GM18511 (cell line): ENCODE results near the gene TMC7.
A peak's percentile ranks its signal among the peaks of the same experiment; 100 is the strongest.

Source experiments
- ATAC-seq: cut with Tn5 transposase; IDR thresholded peaks from one replicate; pipeline ENCODE4 v1.9.1; 2021; ENCODE audit warnings: mild to moderate bottlenecking, moderate library complexity; ENCODE audit not compliant: unreplicated experiment

The TMC7 gene

DNA sequence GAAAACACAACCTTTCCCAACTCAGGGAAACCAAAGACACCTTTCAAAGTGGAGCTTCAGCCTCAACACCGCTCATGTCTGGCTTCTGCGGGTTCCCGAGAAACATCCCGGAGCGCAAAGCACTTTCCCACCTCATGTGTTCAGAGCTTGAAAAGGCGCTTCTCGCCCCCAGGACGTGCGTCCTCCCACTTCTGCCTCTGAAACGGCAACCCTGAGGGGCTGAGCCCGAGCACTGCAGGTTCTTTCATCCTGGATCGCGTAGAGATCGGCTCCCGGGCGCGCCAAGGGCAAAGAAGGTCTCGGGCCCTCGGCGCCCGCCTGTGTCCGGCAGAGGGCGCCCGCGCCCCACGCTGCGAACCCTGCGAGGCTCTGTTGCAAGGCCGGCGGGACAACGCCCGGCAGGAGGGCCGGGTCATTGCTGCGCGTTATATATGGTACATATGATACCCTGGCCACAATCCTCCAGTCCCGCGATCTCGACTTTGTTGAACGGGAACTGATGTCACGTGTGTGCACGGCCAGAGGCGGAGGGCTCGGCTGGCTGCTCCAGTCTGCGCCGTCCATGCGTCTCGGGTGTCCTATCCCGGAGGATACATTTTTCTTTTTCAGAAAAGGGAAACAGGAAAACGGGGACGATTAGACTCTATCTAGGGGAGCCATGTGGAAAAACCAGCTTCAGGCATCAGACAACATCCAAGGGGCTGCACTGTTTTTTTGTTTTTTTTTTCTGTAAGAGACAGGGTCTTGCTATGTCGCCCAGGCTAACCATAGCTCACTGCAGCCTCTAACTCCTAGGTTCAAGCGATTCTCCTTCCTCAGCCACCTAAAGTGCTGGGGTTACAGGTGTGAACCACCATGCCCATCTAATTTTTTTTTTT lies 102.8 kb downstream of the TMC7 start:
- ATAC-seq, result peak; percentile 80

DNA sequence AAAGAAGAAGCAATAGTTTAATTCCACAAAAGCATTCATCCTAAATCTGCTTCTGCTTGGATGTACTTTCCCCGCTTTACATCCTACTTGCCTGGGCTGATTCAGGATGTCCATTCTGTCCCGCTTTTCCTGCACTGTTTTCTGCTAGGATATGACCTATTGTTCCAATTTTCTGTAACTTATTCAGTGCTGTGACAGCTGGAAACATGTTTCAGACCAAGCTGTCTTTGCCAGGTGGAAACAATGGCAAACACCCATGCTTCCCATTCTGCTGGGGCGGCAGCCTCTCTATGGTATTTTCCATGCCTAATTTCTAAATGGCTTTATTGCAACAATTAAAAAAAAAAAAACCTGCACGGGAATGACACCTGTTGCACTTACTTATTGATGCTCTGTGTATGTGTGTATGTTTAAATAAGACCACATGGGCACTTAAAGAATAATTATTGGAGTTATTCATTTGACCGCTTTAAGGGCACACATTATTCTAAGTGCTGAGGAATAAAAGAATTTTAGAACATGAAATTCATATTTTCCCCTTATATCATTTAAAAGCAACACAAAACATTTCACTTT lies 104.7 kb downstream of the TMC7 start:
- no peak for ATAC-seq

- no peak for ATAC-seq
These were observed 105.7 kb downstream of the TMC7 start for GRCh38 chr16:19089410-19089955.

DNA sequence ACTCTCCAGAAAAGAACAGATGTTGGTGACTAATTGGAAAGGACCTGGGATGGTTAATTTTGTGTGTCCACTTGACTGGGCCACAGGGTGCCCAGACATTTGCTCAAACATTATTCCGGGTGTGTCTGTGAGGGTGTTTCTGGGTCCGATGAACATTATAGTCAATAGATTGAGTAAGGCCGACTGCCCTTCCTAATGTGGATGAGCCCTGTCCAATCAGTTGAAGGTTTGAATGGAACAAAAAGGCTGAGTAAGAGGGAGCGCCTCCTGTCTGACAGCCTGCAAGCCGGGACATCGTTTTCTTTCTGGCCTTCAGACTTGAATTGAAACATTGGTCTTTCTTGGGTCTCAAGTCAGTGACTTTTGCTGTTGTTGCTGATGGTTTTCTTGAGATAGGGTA lies 107.2 kb downstream of the TMC7 start:
- ATAC-seq, result no peak

- no peak for ATAC-seq
These were observed 109.1 kb downstream of the TMC7 start for GRCh38 chr16:19092653-19093410.

DNA sequence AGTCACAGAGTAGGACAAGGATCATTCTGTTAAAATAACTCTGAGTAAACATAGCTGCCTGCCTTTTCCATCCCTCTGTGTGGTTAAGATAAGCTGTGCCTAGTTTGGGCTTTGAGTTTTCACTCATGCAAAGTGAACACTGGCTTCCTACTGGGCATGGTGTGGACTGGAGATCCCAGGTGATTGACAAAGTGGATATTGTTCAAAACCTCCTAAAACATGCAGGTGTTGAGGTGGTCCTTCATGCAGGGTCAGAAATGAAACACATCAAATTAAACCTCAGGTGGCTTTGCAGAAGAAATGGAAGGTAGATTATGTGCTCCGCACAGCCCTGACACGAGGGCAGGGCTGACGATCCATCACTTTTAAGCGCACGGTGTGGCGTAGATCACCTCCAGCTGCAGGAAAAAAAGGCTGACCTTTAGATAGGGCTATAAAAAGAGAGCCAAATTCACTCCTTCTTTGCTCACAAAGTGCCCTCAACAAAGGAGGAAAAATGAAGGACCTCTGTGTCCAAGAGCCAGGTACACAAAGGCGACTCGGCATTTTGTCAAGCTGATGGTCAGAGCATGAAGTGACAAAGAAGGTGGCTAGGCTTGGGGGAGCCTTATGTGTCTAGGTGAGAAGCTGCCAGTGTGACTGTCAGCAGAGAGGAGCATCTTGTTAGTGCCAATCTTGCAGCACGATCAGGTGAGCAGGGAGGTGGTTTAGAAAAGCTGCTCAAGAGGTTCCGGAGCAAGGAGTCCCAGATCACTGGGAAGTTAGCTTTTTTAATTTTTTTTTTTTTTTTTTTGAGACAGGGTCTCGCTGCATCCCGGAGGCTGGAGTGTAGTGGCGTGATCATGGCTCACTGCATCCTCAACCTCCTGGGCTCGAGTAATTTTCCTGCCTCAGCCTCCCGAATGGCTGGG lies 110.2 kb downstream of the TMC7 start:
- no peak for ATAC-seq

GRCh38 chr16:19094542-19095365 lies 111.0 kb downstream of the TMC7 start:
- ATAC-seq, result no peak

- ATAC-seq, result peak; percentile 62
These were observed 111.9 kb downstream of the TMC7 start for GRCh38 chr16:19095654-19096053.

DNA sequence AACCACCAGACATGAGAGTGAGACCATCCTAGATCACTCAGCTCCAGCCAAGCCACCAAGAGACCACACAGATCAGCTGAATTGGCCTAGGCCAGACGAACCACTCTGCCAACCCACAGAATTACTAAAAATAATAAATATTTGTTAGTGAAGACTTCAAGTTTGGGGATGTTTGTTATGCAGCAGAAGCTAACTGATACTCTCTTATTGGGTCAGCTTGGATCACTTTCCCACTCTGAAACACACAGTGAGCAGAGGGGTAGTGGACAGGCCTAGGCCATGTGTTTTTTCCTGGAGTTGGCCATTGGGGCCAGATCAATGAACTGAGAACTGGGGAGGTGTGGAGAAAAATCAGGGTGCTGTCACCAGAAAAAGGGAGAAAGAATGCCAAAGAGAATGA lies 114.4 kb downstream of the TMC7 start:
- ATAC-seq, result no peak

DNA sequence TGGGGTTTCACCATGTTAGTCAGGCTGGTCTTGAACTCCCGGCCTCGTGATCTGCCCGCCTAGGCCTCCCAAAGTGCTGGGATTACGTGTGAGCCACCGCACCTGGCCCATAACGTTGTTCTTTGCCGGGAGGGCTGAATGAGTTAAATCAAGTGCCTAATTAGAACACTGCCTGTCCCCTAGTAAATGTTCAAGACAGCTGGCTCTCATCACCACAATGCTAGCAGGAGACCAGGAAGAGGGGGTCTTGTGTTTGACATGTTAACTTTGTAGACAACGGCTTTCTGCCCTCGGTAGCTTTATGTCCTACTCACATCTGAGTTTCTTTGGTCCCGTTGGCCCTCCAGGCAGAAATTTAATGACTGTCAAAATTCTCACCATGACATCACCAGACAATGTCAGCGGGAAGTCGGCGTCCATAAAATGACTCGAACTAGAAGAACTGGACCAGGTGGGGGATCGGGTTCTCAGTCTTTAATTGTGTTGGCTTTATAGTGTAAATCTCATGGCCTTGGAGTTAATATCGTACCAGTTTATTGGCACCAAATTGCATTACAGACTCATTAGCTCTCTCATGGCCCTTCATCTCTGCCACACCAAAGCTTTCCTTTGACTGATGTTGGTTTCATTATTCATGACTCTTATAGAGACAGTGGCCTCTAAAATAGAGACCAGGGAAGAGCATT lies 118.6 kb downstream of the TMC7 start:
- ATAC-seq, result no peak

- ATAC-seq, result no peak
These were observed 120.9 kb downstream of the TMC7 start for GRCh38 chr16:19104607-19105006.

- ATAC-seq, result no peak
These were observed 121.4 kb downstream of the TMC7 start for GRCh38 chr16:19105131-19105530.

- no peak for ATAC-seq
These were observed 122.3 kb downstream of the TMC7 start for GRCh38 chr16:19105891-19106624.

DNA sequence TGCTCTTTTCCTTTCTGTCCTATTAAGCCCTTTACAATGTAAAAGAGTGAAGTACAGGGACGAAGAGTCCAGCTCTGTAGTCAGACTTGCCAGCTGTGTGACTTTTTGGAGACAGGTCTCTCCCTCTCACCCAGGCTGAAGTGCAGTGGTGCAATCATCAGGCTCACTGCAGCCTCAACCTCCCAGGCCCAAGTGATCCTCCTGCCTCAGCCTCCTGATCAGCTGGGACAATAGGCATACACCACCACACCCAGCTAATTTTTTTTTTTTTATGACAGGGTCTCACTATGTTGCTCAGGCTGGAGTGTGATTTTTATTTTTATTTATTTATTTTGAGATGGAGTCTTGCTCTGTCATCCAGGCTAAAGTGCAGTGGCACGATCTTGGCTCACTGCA lies 122.9 kb downstream of the TMC7 start:
- no peak for ATAC-seq

GRCh38 chr16:19108409-19109287 lies 124.9 kb downstream of the TMC7 start:
- no peak for ATAC-seq

DNA sequence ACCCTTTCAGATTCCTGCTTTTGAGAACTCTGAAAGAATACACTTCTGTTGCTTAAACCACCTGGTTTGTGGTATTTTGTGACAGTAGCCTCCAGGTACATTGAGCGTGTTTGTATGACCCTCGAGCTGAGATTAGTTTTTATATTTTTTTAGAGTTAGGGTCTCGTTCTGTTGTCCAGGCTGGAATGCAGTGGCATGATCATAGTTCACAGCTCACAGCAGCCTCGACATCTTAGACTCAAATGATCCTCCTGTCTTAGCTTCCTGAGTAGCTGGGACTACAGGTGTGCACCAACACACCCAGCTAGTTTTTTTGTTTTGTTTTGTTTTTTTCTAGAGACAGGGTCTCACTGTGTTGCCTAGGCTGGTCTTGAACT lies 125.5 kb downstream of the TMC7 start:
- ATAC-seq, result no peak

- ATAC-seq, result no peak
These were observed 127.0 kb downstream of the TMC7 start for GRCh38 chr16:19110537-19111360.
